Spleen (tissue), 11 donors: Measurements from ENCODE around the gene ARHGAP29. TPM values are rescaled to one million over a fixed set of nuclear protein-coding genes. Genes with fewer than 3 reads are reported as not detected.

Experiments used
- DNase-seq: peaks from one replicate; pipeline ENCODE4 v3.0.0-alpha.2; 2020
- H3K27ac ChIP-seq, 8 donors: fragments of 200-600 bp; sonication (generic) in 7 of 8; 1 replicate in 4 of 8; 2 replicates in 4 of 8; pipeline versions ENCODE4 v1.5.0 to v1.8.0; 2016 to 2021; ENCODE audit warnings: inconsistent platforms in 4 of 8, mild to moderate bottlenecking in 4 of 8, moderate library complexity in 1 of 8
- H3K27me3 ChIP-seq, 7 donors: fragments of 200-600 bp; sonication (generic) in 6 of 7; replicated peaks in 1 of 7; 1 replicate in 4 of 7; 2 replicates in 3 of 7; pipeline versions ENCODE4 v1.5.0 to v1.8.0; 2016 to 2021; ENCODE audit warnings: inconsistent platforms in 3 of 7, mild to moderate bottlenecking in 1 of 7
- H3K36me3 ChIP-seq, 6 donors: fragments of 200-600 bp; sonication (generic) in 5 of 6; 1 replicate in 4 of 6; 2 replicates in 2 of 6; pipeline versions ENCODE4 v1.5.0 to v1.8.0; 2016 to 2021; ENCODE audit warnings: inconsistent platforms in 2 of 6
- H3K4me1 ChIP-seq, 6 donors: fragments of 200-600 bp; sonication (generic) in 5 of 6; 1 replicate in 3 of 6; 2 replicates in 3 of 6; pipeline versions ENCODE4 v1.5.0 to v1.8.0; 2016 to 2021; ENCODE audit warnings: inconsistent platforms in 3 of 6
- H3K4me3 ChIP-seq, 8 donors: fragments of 200-600 bp; sonication (generic) in 7 of 8; 1 replicate in 4 of 8; 2 replicates in 4 of 8; pipeline versions ENCODE4 v1.5.0 to v1.8.0; 2016 to 2021; ENCODE audit warnings: inconsistent platforms in 4 of 8, mild to moderate bottlenecking in 4 of 8, moderate library complexity in 2 of 8
- H3K9me3 ChIP-seq, 8 donors: fragments of 200-600 bp; sonication (generic) in 7 of 8; 1 replicate in 4 of 8; 2 replicates in 4 of 8; pipeline versions ENCODE4 v1.5.0 to v1.8.0; 2016 to 2021; ENCODE audit warnings: inconsistent platforms in 4 of 8
- CTCF ChIP-seq, 11 experiments: fragments of 200-600 bp in 7 of 11; fragments of 450-650 bp in 4 of 11; sonication (generic) in 4 of 11; IDR thresholded peaks in 8 of 11; conservative IDR thresholded peaks in 3 of 11; 1 replicate in 7 of 11; 2 replicates in 4 of 11; pipeline versions ENCODE4 v1.4.0 to v1.8.0; 2016 to 2021; ENCODE audit warnings: antibody characterized with exemption in 11 of 11, inconsistent platforms in 4 of 11, mild to moderate bottlenecking in 1 of 11
- POLR2A ChIP-seq, 3 donors: fragments of 450-650 bp; IDR thresholded peaks; one replicate each; pipeline ENCODE4 v1.5.1; 2017; ENCODE audit warnings: antibody characterized with exemption in 3 of 3, mild to moderate bottlenecking in 1 of 3
- POLR2AphosphoS5 ChIP-seq, 3 donors: sonication (generic); formaldehyde crosslinking; IDR thresholded peaks; one replicate each; pipeline ENCODE4 v1.5.1; 2017; ENCODE audit warnings: antibody characterized with exemption in 3 of 3
- WGBS, 5 donors: extraction: QIAGEN DNeasy Blood & Tissue Kit in 3 of 5; methylation state at CpG; one replicate each; pipeline versions ENCODE4 v1.1.5 to v1.1.7; 2013 to 2018; 5-methylcytosine and 5-hydroxymethylcytosine counted together
- intact Hi-C: fragments of 100-400 bp; cut with DNase I; formaldehyde crosslinking; loops from one replicate; pipeline ENCODE4 v1.15.0; 2023; ENCODE audit warnings: low total_unique reads
- polyA plus RNA-seq, 3 donors: library from polyadenylated mRNA; stranded (reverse); fragments of 200-250 nt; gene quantifications; one replicate each; pipeline ENCODE4 v1.2.1, GENCODE V29; 2013
- total RNA-seq, 7 donors: library from RNA; depleted of rRNA in 3 of 7; stranded (reverse); fragments of >200 nt in 3 of 7; fragmentation: NEBNext Ultra II Directional in 4 of 7; extraction: Animal tissue kit (Norgen Biotek cat#: 25700) in 4 of 7; gene quantifications; one replicate each; pipeline versions ENCODE4 v1.1.0 to v1.2.1, GENCODE V29; 2016 to 2021
- donor health status: healthy with polysubstance abuse.
- donor health status: DM: no; HTN: no; CAD: no; lungs with moderate emphysema.
- donor health status: DM: no; HTN: no; CAD: no.
- donor health status: Bipolar disorder and iron deficiency.
- donor health status: healthy.
- donor health status: DM: no; HTN: no; CAD: no.
- donor health status: DM: yes; HTN: yes; CAD: no.

The ARHGAP29 gene
- total and polyA plus RNA-seq, 10 donors = 7.3 to 124 (median 71.9) TPM

GRCh38 chr1:94265011-94265422 lies 27.6 kb upstream of the ARHGAP29 start:
- peak overlapping the region in 5 of 8 donors; percentile 32 to 51 (median 43) for H3K27ac ChIP-seq
- H3K27me3 ChIP-seq = no peaks in the 10 kb centered on the region
- H3K4me3 ChIP-seq = no peak overlapping the region
- peaks cover 0 to 15% (median 6%) of the 10 kb centered on the region in 6 donors for H3K4me1 ChIP-seq
- no peak for DNase-seq
- no peaks in the 10 kb centered on the region for H3K9me3 ChIP-seq
- intact Hi-C loops = no loop called here
- WGBS, 5 donors = 40 to 53% (median 48%) methylated on average over 3 of the region's 3 CpGs
- TF ChIP-seq CTCF (IDR thresholded peaks at IDR 0.05 in 8 of 11, conservative IDR thresholded peaks at IDR 0.05 in 3 of 11) (no peak), POLR2A (IDR thresholded peaks at IDR 0.05) (no peak), POLR2AphosphoS5 (IDR thresholded peaks at IDR 0.05) (no peak)
- H3K36me3 ChIP-seq = no peaks in the 10 kb centered on the region

GRCh38 chr1:94260635-94261387 lies 23.4 kb upstream of the ARHGAP29 start:
- H3K4me1 ChIP-seq = peaks cover 0 to 15% (median 6%) of the 10 kb centered on the region in 6 donors
- 83 to 92% (median 87%) methylated on average over 2 of the region's 2 CpGs for WGBS, 5 donors
- no peak for DNase-seq
- H3K36me3 ChIP-seq = no peaks in the 10 kb centered on the region
- H3K27ac ChIP-seq = no peak overlapping the region
- no peak overlapping the region for H3K4me3 ChIP-seq
- intact Hi-C loops = no loop called here
- no peaks in the 10 kb centered on the region for H3K27me3 ChIP-seq
- no peaks in the 10 kb centered on the region for H3K9me3 ChIP-seq
- TF ChIP-seq POLR2AphosphoS5 (IDR thresholded peaks at IDR 0.05) = no peak
- TF ChIP-seq POLR2A (IDR thresholded peaks at IDR 0.05) = no peak
- TF ChIP-seq CTCF (IDR thresholded peaks at IDR 0.05 in 8 of 11, conservative IDR thresholded peaks at IDR 0.05 in 3 of 11) = no peak

GRCh38 chr1:94259635-94260289 lies 22.4 kb upstream of the ARHGAP29 start:
- no peak overlapping the region for H3K27ac ChIP-seq
- DNase-seq = no peak
- H3K27me3 ChIP-seq = peaks cover 0 to 4% (median 0%) of the 10 kb centered on the region in 7 donors
- H3K9me3 ChIP-seq = no peaks in the 10 kb centered on the region
- no peak overlapping the region for H3K4me3 ChIP-seq
- no peaks in the 10 kb centered on the region for H3K36me3 ChIP-seq
- peaks cover 0 to 5% (median 1%) of the 10 kb centered on the region in 6 donors for H3K4me1 ChIP-seq
- intact Hi-C loops = no loop called here
- TF ChIP-seq CTCF (IDR thresholded peaks at IDR 0.05 in 8 of 11, conservative IDR thresholded peaks at IDR 0.05 in 3 of 11) (no peak), POLR2A (IDR thresholded peaks at IDR 0.05) (no peak), POLR2AphosphoS5 (IDR thresholded peaks at IDR 0.05) (no peak)
- WGBS, 5 donors = 81 to 92% (median 88%) methylated on average over 7 of the region's 7 CpGs

- no peak overlapping the region for H3K27ac ChIP-seq
- no peaks in the 10 kb centered on the region for H3K36me3 ChIP-seq
- peaks cover 0 to 12% (median 0%) of the 10 kb centered on the region in 7 donors for H3K27me3 ChIP-seq
- H3K4me1 ChIP-seq = no peaks in the 10 kb centered on the region
- TF ChIP-seq POLR2A (IDR thresholded peaks at IDR 0.05) = no peak
- TF ChIP-seq POLR2AphosphoS5 (IDR thresholded peaks at IDR 0.05) = no peak
- no peak for TF ChIP-seq CTCF (IDR thresholded peaks at IDR 0.05 in 8 of 11, conservative IDR thresholded peaks at IDR 0.05 in 3 of 11)
- intact Hi-C loops = no loop called here
- H3K4me3 ChIP-seq = no peak overlapping the region
- no peaks in the 10 kb centered on the region for H3K9me3 ChIP-seq
- no peak for DNase-seq
Observed at GRCh38 chr1:94258873-94259331, 21.5 kb upstream of the ARHGAP29 start.
